ENCODE data around the gene FCAMR. TPM values are rescaled to one million over a fixed set of nuclear protein-coding genes. Genes with fewer than 3 reads are reported as not detected.
"Not testable (repeated sequence)": the region's sequence is repeated elsewhere in the genome, so short reads cannot be mapped to it uniquely, and the experiment has no call there.

FCAMR gene
- polyA plus RNA-seq, 4 donors: 7.0 to 16.0 (median 9.7) TPM

- no peak for DNase-seq (ENCODE audit: low read depth in 4 of 4, low spot score in 3 of 4)
Observed at GRCh38 chr1:206937425-206937824, 32.8 kb downstream of the FCAMR start.

GRCh38 chr1:206935491-206936067 is 34.7 kb downstream of the FCAMR start:
- no peak for DNase-seq (ENCODE audit: low read depth in 4 of 4, low spot score in 3 of 4)

- no peak for DNase-seq (ENCODE audit: low read depth in 4 of 4, low spot score in 3 of 4)
Observed at GRCh38 chr1:206933333-206933945, 36.8 kb downstream of the FCAMR start.

GRCh38 chr1:206932177-206932576 is 38.1 kb downstream of the FCAMR start:
- DNase-seq (ENCODE audit: low read depth in 4 of 4, low spot score in 3 of 4): no peak

- no peak for DNase-seq (ENCODE audit: low read depth in 4 of 4, low spot score in 3 of 4)
Observed at GRCh38 chr1:206931709-206932108, 38.6 kb downstream of the FCAMR start.

- no peak for DNase-seq (ENCODE audit: low read depth in 4 of 4, low spot score in 3 of 4)
Observed at GRCh38 chr1:206930210-206930798, 40.0 kb downstream of the FCAMR start.

- DNase-seq (ENCODE audit: low read depth in 4 of 4, low spot score in 3 of 4): no peak
Observed at GRCh38 chr1:206929524-206929923, 40.7 kb downstream of the FCAMR start.

GRCh38 chr1:206926286-206926685 is 44.0 kb downstream of the FCAMR start:
- DNase-seq (ENCODE audit: low read depth in 4 of 4, low spot score in 3 of 4): no peak

- DNase-seq (ENCODE audit: low read depth in 4 of 4, low spot score in 3 of 4): no peak
Observed at GRCh38 chr1:206925106-206925736, 45.0 kb downstream of the FCAMR start.

- DNase-seq (ENCODE audit: low read depth in 4 of 4, low spot score in 3 of 4): no peak
Observed at GRCh38 chr1:206924592-206925105, 45.6 kb downstream of the FCAMR start.

GRCh38 chr1:206923961-206924557 is 46.2 kb downstream of the FCAMR start:
- not testable (repeated sequence) for DNase-seq (ENCODE audit: low read depth in 4 of 4, low spot score in 3 of 4)

GRCh38 chr1:206923009-206923960 is 47.0 kb downstream of the FCAMR start:
- DNase-seq (ENCODE audit: low read depth in 4 of 4, low spot score in 3 of 4): no peak

- DNase-seq (ENCODE audit: low read depth in 4 of 4, low spot score in 3 of 4): no peak
Observed at GRCh38 chr1:206922524-206922923, 47.7 kb downstream of the FCAMR start.

- DNase-seq (ENCODE audit: low read depth in 4 of 4, low spot score in 3 of 4): no peak
Observed at GRCh38 chr1:206921772-206922265, 48.4 kb downstream of the FCAMR start, which contains the start of gene FCMR. Gene FCMR, minus strand, starts transcription at chr1:206921941. Its CDS starts 87 bp downstream, at chr1:206921854.

GRCh38 chr1:206918076-206918475 is 52.2 kb downstream of the FCAMR start:
- DNase-seq (ENCODE audit: low read depth in 4 of 4, low spot score in 3 of 4): no peak

GRCh38 chr1:206916000-206916709 is 54.1 kb downstream of the FCAMR start:
- DNase-seq (ENCODE audit: low read depth in 4 of 4, low spot score in 3 of 4): no peak

GRCh38 chr1:206915030-206915735 is 55.1 kb downstream of the FCAMR start:
- DNase-seq (ENCODE audit: low read depth in 4 of 4, low spot score in 3 of 4): no peak

- DNase-seq (ENCODE audit: low read depth in 4 of 4, low spot score in 3 of 4): no peak
Observed at GRCh38 chr1:206913766-206914537, 56.3 kb downstream of the FCAMR start.
